Upper lobe of right lung (tissue), 1 donor: Measurements from ENCODE around the gene REPIN1. TPM values are rescaled to one million over a fixed set of nuclear protein-coding genes. Genes with fewer than 3 reads are reported as not detected.

Experiments used
- ATAC-seq: fragments of 200-7000 bp; cut with Tn5 transposase; one replicate; pipeline ENCODE4 v1.9.1; 2020; ENCODE audit warnings: mild to moderate bottlenecking, moderate library complexity
- DNase-seq: peaks from one replicate; pipeline ENCODE4 v3.0.0-alpha.2; 2020
- H3K27ac ChIP-seq: fragments of 200-600 bp; one replicate; pipeline ENCODE4 v1.8.0; 2022
- H3K27me3 ChIP-seq: fragments of 200-600 bp; one replicate; pipeline ENCODE4 v1.8.0; 2022; ENCODE audit warnings: mild to moderate bottlenecking
- H3K36me3 ChIP-seq: fragments of 200-600 bp; one replicate; pipeline ENCODE4 v1.8.0; 2022
- H3K4me1 ChIP-seq: fragments of 200-600 bp; one replicate; pipeline ENCODE4 v1.8.0; 2022
- H3K4me3 ChIP-seq: fragments of 200-600 bp; one replicate; pipeline ENCODE4 v1.8.0; 2022; ENCODE audit warnings: mild to moderate bottlenecking
- H3K9me3 ChIP-seq: fragments of 200-600 bp; one replicate; pipeline ENCODE4 v1.8.0; 2022
- intact Hi-C: fragments of 100-400 bp; cut with DNase I; formaldehyde crosslinking; loops from one replicate; pipeline ENCODE4 v1.11.0; 2022
- total RNA-seq: library from RNA; stranded (reverse); fragmentation: NEBNext Ultra II Directional; extraction: Animal tissue kit (Norgen Biotek cat#: 25700); gene quantifications from one replicate; pipeline ENCODE4 v1.2.1, GENCODE V29; 2021
- TF ChIP-seq, protein P1 (sequence below): fragments of 200-600 bp; IDR thresholded peaks from one replicate; pipeline ENCODE4 v1.8.0; 2022; ENCODE audit warnings: antibody characterized with exemption
- donor health status: DM: no; HTN: yes; CAD: no; lungs with severe emphysema.

The REPIN1 gene
- total RNA-seq, 1 donor from 2014 or later: 93.7 TPM

DNA sequence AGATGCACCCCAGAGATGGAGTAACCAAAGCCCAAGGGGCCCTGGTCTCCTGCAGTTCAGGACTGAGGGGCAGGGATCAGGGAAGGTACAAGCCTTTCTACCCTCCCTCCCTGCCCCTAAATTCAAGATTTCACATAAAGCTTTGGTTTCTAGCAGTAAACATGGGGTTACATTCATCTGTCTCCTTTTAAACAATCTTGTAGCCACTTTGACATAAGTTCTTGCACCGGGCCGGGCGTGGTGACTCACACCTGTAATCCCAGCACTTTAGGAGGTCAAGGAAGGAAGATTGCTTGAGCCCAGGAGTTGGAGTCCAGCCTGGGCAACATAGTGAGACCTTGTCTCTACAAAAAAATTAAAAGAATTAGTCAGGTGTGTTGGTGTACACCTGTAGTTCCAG is 41.3 kb upstream of the REPIN1 start:
- DNase-seq: no peak
- Histone ChIP-seq H3K27ac (no peak overlapping the region), H3K36me3 (peaks cover 26% of the 10 kb centered on the region), H3K9me3 (no peaks in the 10 kb centered on the region), H3K4me3 (no peak overlapping the region), H3K4me1 (peaks cover 27% of the 10 kb centered on the region), H3K27me3 (no peaks in the 10 kb centered on the region)
- intact Hi-C loops: no loop called here
- no peak for ATAC-seq
- TF ChIP-seq, protein P1, sequence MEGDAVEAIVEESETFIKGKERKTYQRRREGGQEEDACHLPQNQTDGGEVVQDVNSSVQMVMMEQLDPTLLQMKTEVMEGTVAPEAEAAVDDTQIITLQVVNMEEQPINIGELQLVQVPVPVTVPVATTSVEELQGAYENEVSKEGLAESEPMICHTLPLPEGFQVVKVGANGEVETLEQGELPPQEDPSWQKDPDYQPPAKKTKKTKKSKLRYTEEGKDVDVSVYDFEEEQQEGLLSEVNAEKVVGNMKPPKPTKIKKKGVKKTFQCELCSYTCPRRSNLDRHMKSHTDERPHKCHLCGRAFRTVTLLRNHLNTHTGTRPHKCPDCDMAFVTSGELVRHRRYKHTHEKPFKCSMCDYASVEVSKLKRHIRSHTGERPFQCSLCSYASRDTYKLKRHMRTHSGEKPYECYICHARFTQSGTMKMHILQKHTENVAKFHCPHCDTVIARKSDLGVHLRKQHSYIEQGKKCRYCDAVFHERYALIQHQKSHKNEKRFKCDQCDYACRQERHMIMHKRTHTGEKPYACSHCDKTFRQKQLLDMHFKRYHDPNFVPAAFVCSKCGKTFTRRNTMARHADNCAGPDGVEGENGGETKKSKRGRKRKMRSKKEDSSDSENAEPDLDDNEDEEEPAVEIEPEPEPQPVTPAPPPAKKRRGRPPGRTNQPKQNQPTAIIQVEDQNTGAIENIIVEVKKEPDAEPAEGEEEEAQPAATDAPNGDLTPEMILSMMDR: no peak

DNA sequence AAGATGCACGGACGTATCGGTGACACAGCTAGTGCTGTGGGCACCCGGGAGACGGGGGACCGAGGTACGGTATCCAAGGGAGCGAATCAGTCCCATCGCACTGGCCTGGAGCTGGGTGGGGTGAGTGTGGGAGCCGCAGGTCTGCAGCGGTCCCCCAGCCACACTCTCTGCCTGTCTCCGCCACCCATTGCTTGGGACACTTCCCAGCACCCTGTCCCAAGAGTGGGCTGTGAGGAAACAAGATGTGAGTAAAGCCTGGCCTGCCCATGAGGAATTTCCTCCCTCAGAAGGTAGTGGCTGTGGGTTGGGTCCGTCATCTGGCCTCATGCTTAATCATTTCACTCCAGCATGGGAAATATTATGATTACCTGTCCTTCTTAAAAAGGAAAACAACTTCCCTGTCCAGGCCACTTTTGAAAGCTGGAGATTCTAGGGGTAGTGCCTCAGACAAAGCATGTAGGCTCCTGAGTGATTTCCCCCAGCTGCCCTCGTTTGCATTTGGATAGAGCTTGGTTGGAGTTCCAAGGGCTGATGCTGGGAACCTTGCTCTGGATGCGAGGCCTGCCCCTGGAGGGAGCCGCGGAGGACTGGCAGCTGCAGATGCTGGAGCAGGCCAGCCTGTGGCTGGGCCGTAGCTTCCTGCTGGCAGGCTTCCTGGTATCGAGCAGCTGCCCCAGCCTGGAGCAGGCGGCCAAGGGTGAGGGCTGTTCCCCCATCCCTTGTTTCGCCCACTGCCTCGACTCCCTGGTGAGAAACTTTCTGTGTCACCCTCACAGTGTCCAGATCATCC is 39.1 kb upstream of the REPIN1 start:
- H3K9me3 ChIP-seq: no peaks in the 10 kb centered on the region
- peaks cover 26% of the 10 kb centered on the region for H3K36me3 ChIP-seq
- TF ChIP-seq, protein P1: no peak
- ATAC-seq (no peak), DNase-seq (no peak)
- intact Hi-C loops: no loop called here
- no peak overlapping the region for H3K4me3 ChIP-seq
- H3K27me3 ChIP-seq: no peaks in the 10 kb centered on the region
- H3K27ac ChIP-seq: peak overlapping the region; percentile 66
- H3K4me1 ChIP-seq: peaks cover 17% of the 10 kb centered on the region

DNA sequence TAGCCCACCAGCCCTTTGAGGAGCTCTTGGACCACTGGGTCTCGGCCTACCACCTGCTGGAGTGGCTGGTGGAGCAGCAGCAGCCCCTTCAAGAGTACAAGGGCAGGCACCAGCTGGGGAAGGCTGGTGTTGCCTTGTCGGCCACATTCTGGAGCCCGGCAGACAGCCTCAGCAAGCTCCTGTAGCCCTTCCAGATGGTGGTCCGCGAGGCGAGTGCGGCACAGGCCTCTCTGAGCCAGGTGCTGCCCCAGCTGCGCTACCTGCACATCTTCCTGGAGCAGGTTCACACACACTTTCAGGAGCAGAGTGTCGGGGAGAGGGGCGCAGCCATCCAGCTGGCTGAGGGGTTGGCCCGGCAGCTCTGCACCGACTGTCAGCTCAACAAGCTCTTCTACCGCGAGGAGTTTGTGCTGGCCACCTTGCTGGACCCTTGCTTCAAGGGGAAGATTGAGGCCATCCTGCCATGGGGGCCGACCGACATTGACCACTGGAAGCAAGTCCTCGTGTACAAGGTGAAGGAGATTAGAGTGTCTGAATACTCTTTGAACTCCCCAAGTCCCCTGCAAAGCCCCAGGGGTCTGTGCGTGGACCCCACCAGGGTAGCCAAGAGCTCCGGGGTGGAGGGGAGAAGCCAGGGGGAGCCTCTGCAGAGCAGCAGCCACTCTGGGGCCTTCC is 38.3 kb upstream of the REPIN1 start:
- peak overlapping the region; percentile 66 for H3K27ac ChIP-seq
- H3K27me3 ChIP-seq: no peaks in the 10 kb centered on the region
- peaks cover 10% of the 10 kb centered on the region for H3K4me1 ChIP-seq
- no peak for ATAC-seq
- TF ChIP-seq, protein P1: no peak
- intact Hi-C loops: no loop called here
- H3K36me3 ChIP-seq: peaks cover 26% of the 10 kb centered on the region
- no peak for DNase-seq
- no peaks in the 10 kb centered on the region for H3K9me3 ChIP-seq
- no peak overlapping the region for H3K4me3 ChIP-seq

DNA sequence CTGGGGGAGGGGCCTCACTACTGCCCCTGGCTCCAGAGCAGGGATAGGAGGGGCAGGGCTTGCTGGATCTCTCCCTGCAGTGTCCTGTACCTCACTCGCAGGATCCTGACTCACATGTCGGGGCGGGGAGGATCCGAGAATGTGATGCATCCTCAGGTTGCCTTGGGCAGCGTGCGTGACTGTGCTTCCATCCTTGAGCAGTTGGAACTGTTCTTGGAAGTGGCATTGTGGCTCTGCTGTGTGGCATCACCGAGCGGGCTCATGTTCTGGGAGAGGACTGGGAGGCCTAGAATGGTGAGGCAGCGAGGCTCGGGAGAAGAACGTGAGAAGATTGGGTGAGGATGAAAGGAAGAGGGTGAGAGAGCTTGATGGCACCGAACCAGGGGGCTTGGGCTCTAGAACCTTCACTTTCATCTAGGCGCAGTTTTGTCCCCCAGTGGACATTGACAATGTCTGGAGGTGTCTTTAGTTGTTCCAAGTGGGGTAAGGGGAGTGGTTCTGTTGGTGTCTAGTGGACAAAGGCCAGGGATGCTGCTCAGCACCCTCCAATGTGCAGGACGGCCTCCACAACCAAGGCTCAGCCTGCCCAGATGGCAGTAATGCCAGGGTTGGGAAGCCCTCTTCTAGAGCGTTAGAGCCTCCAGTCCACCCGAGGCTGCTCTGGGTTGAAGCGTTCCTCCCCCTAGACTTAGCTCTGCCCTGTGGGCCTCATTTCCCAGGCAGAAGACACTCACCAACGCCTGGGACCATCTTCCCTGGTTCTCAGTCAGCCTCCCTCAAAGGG is 35.6 kb upstream of the REPIN1 start:
- H3K36me3 ChIP-seq: peaks cover 17% of the 10 kb centered on the region
- no peaks in the 10 kb centered on the region for H3K27me3 ChIP-seq
- no peak overlapping the region for H3K27ac ChIP-seq
- no peak for ATAC-seq
- TF ChIP-seq, protein P1: no peak
- H3K9me3 ChIP-seq: no peaks in the 10 kb centered on the region
- no peak for DNase-seq
- intact Hi-C loops: no loop called here
- H3K4me3 ChIP-seq: no peak overlapping the region
- H3K4me1 ChIP-seq: peaks cover 10% of the 10 kb centered on the region

DNA sequence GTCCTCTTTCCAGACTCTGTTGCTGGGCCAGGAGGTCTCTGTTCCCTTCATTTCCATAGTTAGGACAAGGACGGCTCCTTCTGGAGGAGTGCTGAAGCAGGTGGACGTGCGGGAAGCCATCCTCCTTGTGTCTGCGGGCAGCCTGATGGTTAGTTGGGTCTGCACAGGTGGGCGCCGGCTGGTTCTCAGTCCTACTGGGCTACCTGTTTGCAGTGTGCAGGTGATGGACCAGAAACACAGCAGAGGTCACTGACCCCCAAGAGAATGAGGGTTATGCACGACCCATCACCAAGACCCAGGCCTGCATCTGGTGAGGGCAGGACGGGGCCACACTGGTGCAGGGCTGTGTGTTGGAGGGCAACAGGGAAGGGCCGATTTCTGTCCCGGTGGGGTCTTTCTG is 35.0 kb upstream of the REPIN1 start:
- no peaks in the 10 kb centered on the region for H3K27me3 ChIP-seq
- intact Hi-C loops: no loop called here
- peaks cover 11% of the 10 kb centered on the region for H3K36me3 ChIP-seq
- no peak overlapping the region for H3K4me3 ChIP-seq
- H3K9me3 ChIP-seq: no peaks in the 10 kb centered on the region
- no peak overlapping the region for H3K27ac ChIP-seq
- TF ChIP-seq, protein P1: no peak
- DNase-seq (no peak), ATAC-seq (no peak)
- H3K4me1 ChIP-seq: peaks cover 10% of the 10 kb centered on the region
